Panc1 (cell line): Measurements from ENCODE around the gene ZC3H12C. TPM values are rescaled to one million over a fixed set of nuclear protein-coding genes. Genes with fewer than 3 reads are reported as not detected.

Experiments
- ATAC-seq: fragments of 200-7000 bp; cut with Tn5 transposase; 2 replicates; pipeline ENCODE4 v1.9.1; 2020; ENCODE audit warnings: mild to moderate bottlenecking, moderate library complexity
- BruUV-seq: library from RNA; stranded (reverse); fragments of 400-500 nt; replicated peaks from 2 replicates; lab custom pipeline; 2021; lab: Mats Ljungman, UMichigan
- CTCF ChIA-PET: fragments of 300-600 bp; sonication (Branson Sonifier 250); formaldehyde crosslinking; loops from one replicate; lab custom pipeline; 2022; ENCODE audit warnings: antibody characterized with exemption; lab: Charles Lee
- POLR2A ChIA-PET: fragments of 300-600 bp; sonication (Branson Sonifier 250); formaldehyde crosslinking; loops from one replicate; lab custom pipeline; 2022; ENCODE audit warnings: antibody characterized with exemption; lab: Charles Lee
- DNase-seq: peaks from one replicate; pipeline ENCODE4 v3.0.0-alpha.2; 2010; ENCODE audit warnings: low read depth, low spot score
- H3K27ac ChIP-seq: 2 replicates; pipeline ENCODE4 v1.5.1; 2011; ENCODE audit warnings: mild to moderate bottlenecking, low read length, inconsistent platforms
- H3K27me3 ChIP-seq: fragments of 200-500 bp; sonication (Bioruptor generic); 2 replicates; pipeline ENCODE4 v1.6.0; 2014; ENCODE audit warnings: low read length, inconsistent platforms; ENCODE audit not compliant: control insufficient read depth, insufficient read depth
- H3K36me3 ChIP-seq: fragments of 200-500 bp; sonication (Bioruptor generic); 2 replicates; pipeline ENCODE4 v1.5.1; 2014; ENCODE audit warnings: inconsistent platforms, mild to moderate bottlenecking, low read length, moderate library complexity; ENCODE audit not compliant: control insufficient read depth, insufficient read depth
- H3K4me1 ChIP-seq: 2 replicates; pipeline ENCODE4 v1.5.1; 2011; ENCODE audit warnings: inconsistent platforms, mild to moderate bottlenecking, low read length, moderate library complexity; ENCODE audit not compliant: control insufficient read depth, insufficient read depth
- H3K4me3 ChIP-seq, 2 experiments: 2 replicates each; pipeline ENCODE4 v1.5.1; 2011 to 2012; ENCODE audit warnings: low read depth in 2 of 2, low read length in 2 of 2, mild to moderate bottlenecking in 2 of 2, inconsistent platforms in 1 of 2, moderate library complexity in 1 of 2
- H3K9me3 ChIP-seq: fragments of 200-500 bp; sonication (Bioruptor generic); 2 replicates; pipeline ENCODE4 v1.5.1; 2014; ENCODE audit warnings: low read depth, mild to moderate bottlenecking, inconsistent platforms, low read length, moderate library complexity; ENCODE audit not compliant: control insufficient read depth, insufficient read depth
- POLR2AphosphoS5 ChIP-seq: IDR thresholded peaks from 2 replicates; pipeline ENCODE4 v1.6.1; 2012; ENCODE audit warnings: mild to moderate bottlenecking, low read depth, low read length, moderate library complexity
- REST ChIP-seq, 2 experiments: IDR thresholded peaks; 2 replicates each; pipeline ENCODE4 v1.6.1; 2011 to 2012; ENCODE audit warnings: low read depth in 2 of 2, control low read depth in 1 of 2, low read length in 1 of 2, mild to moderate bottlenecking in 1 of 2, moderate library complexity in 1 of 2; ENCODE audit not compliant: insufficient read depth in 1 of 2
- SIN3A ChIP-seq: IDR thresholded peaks from 2 replicates; pipeline ENCODE4 v1.6.1; 2012; ENCODE audit warnings: low read depth, mild to moderate bottlenecking, low read length, moderate library complexity, borderline replicate concordance; ENCODE audit not compliant: insufficient read depth
- TCF7L2 ChIP-seq: IDR thresholded peaks from 2 replicates; pipeline ENCODE4 v1.6.1; 2011; ENCODE audit warnings: mild to moderate bottlenecking, low read depth, low read length, inconsistent platforms
- in situ Hi-C: cut with HindIII; loops from 2 replicates; pipeline ENCODE4 v1.10.0; 2016; ENCODE audit warnings: low sequenced_read_pairs, low pct_unique_long_range_greater_than_20kb
- intact Hi-C: fragments of 100-400 bp; cut with micrococcal nuclease; formaldehyde crosslinking; loops from one replicate; pipeline ENCODE4 v1.10.0; 2022; ENCODE audit not compliant: unreplicated experiment
- total RNA-seq: library from RNA; stranded (reverse); gene quantifications from one replicate; pipeline ENCODE4 v1.2.1, GENCODE V29; 2021; ENCODE audit not compliant: unreplicated experiment
- TF ChIP-seq, protein P1 (sequence below): fragments of 450-650 bp; IDR thresholded peaks from 2 replicates; pipeline ENCODE4 v1.5.1; 2017; ENCODE audit warnings: mild to moderate bottlenecking

The ZC3H12C gene
- total RNA-seq, 1 experiment from 2014 or later: 13.5 TPM

DNA sequence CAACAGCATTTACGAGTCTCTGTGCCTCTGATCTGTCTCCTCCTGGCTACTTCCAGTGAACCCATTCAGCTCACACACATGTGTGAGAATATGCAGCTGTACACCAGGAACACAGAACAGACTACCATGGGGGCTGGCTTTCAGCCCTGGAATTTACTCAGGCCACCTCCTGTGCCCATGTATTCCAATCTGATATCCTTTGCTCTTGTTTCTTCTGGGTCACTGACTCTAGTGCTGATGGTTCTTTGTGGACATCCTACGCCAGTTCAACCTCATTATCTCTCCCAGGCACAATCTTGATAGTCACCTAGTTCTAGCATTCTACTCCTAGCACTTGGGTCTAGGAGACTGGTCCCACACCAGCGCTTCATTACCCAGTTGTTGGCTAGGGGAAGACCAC is 23.0 kb upstream of the ZC3H12C start:
- H3K27ac ChIP-seq: no peak overlapping the region
- H3K36me3 ChIP-seq: no peaks in the 10 kb centered on the region
- ChIA-PET POLR2A (no interaction called here), CTCF (no interaction called here)
- no peaks in the 10 kb centered on the region for H3K27me3 ChIP-seq
- H3K4me3 ChIP-seq: no peak overlapping the region
- BruUV-seq: no TSS peak
- no peak for ATAC-seq
- no peak for DNase-seq
- intact Hi-C loops: no loop called here
- no peaks in the 10 kb centered on the region for H3K4me1 ChIP-seq
- TF ChIP-seq, protein P1, sequence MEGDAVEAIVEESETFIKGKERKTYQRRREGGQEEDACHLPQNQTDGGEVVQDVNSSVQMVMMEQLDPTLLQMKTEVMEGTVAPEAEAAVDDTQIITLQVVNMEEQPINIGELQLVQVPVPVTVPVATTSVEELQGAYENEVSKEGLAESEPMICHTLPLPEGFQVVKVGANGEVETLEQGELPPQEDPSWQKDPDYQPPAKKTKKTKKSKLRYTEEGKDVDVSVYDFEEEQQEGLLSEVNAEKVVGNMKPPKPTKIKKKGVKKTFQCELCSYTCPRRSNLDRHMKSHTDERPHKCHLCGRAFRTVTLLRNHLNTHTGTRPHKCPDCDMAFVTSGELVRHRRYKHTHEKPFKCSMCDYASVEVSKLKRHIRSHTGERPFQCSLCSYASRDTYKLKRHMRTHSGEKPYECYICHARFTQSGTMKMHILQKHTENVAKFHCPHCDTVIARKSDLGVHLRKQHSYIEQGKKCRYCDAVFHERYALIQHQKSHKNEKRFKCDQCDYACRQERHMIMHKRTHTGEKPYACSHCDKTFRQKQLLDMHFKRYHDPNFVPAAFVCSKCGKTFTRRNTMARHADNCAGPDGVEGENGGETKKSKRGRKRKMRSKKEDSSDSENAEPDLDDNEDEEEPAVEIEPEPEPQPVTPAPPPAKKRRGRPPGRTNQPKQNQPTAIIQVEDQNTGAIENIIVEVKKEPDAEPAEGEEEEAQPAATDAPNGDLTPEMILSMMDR: no peak
- TF ChIP-seq REST (IDR thresholded peaks at IDR 0.05; ENCODE audit: insufficient read depth in 1 of 2, low read depth in 2 of 2, low read length in 1 of 2) (no peak), TCF7L2 (no peak), SIN3A (no peak), POLR2AphosphoS5 (no peak)
- in situ Hi-C loops: no loop called here
- H3K9me3 ChIP-seq: no peaks in the 10 kb centered on the region

DNA sequence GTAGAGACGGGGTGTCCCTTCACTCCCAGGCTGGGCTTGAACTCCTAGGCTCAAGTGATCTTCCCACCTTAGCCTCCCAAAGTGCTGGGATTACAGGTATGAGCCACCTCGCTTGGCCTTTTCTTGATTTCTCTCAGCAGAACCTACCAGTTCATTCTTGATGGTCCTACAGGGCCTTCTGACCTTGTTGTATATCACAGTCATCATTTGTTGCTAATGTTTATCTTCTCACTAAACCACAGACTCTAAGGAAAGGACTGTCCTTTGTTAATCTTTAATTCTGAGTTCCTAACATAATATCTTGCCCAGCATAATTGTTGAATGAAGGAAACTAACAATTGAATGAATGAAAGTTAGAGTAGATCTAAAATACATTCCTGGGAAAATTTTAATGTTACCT is 22.0 kb upstream of the ZC3H12C start:
- Histone ChIP-seq H3K27me3 (no peaks in the 10 kb centered on the region), H3K36me3 (no peaks in the 10 kb centered on the region), H3K27ac (no peak overlapping the region), H3K4me3 (no peak overlapping the region), H3K4me1 (peaks cover 1% of the 10 kb centered on the region; the same call in 1 of the 2 replicates), H3K9me3 (no peaks in the 10 kb centered on the region)
- CTCF ChIA-PET: no interaction called here
- no TSS peak for BruUV-seq
- DNase-seq (no peak), ATAC-seq (no peak)
- in situ Hi-C loops: no loop called here
- intact Hi-C loops: no loop called here
- TF ChIP-seq, protein P1: no peak
- no peak for TF ChIP-seq SIN3A
- TF ChIP-seq REST (IDR thresholded peaks at IDR 0.05; ENCODE audit: insufficient read depth in 1 of 2, low read depth in 2 of 2, low read length in 1 of 2): no peak
- no peak for TF ChIP-seq TCF7L2
- TF ChIP-seq POLR2AphosphoS5: no peak
- POLR2A ChIA-PET: no interaction called here
